CD14-positive monocyte (primary cell): ENCODE measurements around the gene HP1BP3. TPM values are rescaled to one million over a fixed set of nuclear protein-coding genes. Genes with fewer than 3 reads are reported as not detected.

Experiments
- DNase-seq, 3 donors: peaks; one replicate each; pipeline ENCODE4 v3.0.0-alpha.2; 2011 to 2022
- H2AFZ ChIP-seq: 2 replicates; pipeline ENCODE4 v1.6.0; 2012; ENCODE audit warnings: mild to moderate bottlenecking, low read depth, low read length, inconsistent platforms; ENCODE audit not compliant: insufficient read depth, poor library complexity, severe bottlenecking
- H3K27ac ChIP-seq, 2 donors: 1 replicate in 1 of 2; 2 replicates in 1 of 2; pipeline ENCODE4 v1.5.1; 2012 to 2013; ENCODE audit warnings: low read length in 2 of 2, control low read depth in 1 of 2, inconsistent platforms in 1 of 2, low read depth in 1 of 2, mild to moderate bottlenecking in 1 of 2
- H3K27me3 ChIP-seq, 2 donors: one replicate each; pipeline versions ENCODE4 v1.6.0 to v1.6.1; 2011 to 2013; ENCODE audit warnings: low read length in 2 of 2; ENCODE audit not compliant: control insufficient read depth in 2 of 2, insufficient read depth in 2 of 2
- H3K36me3 ChIP-seq, 2 donors: replicated peaks in 1 of 2; 1 replicate in 1 of 2; 2 replicates in 1 of 2; pipeline versions ENCODE4 v1.5.1 to v1.6.1; 2012 to 2013; ENCODE audit warnings: low read length in 2 of 2, control low read depth in 1 of 2, inconsistent platforms in 1 of 2, mild to moderate bottlenecking in 1 of 2; ENCODE audit not compliant: insufficient read depth in 2 of 2, control insufficient read depth in 1 of 2
- H3K4me1 ChIP-seq, 2 donors: 1 replicate in 1 of 2; 2 replicates in 1 of 2; pipeline versions ENCODE4 v1.5.1 to v1.6.1; 2012 to 2013; ENCODE audit warnings: low read length in 2 of 2, control low read depth in 1 of 2, inconsistent platforms in 1 of 2, mild to moderate bottlenecking in 1 of 2, moderate library complexity in 1 of 2; ENCODE audit not compliant: insufficient read depth in 2 of 2, control insufficient read depth in 1 of 2
- H3K4me2 ChIP-seq: replicated peaks from 2 replicates; pipeline ENCODE3; 2012; ENCODE audit warnings: low read length, moderate library complexity, mild to moderate bottlenecking; ENCODE audit not compliant: poor library complexity, severe bottlenecking; ENCODE audit errors: extremely low read depth
- H3K4me3 ChIP-seq, 3 experiments: fragments of 200-600 bp in 1 of 3; sonication (generic) in 1 of 3; replicated peaks in 1 of 3; 1 replicate in 2 of 3; 2 replicates in 1 of 3; pipeline ENCODE4 v1.5.1; 2011 to 2013; ENCODE audit warnings: low read length in 3 of 3, mild to moderate bottlenecking in 3 of 3, control low read depth in 2 of 3, low read depth in 2 of 3, inconsistent platforms in 1 of 3, moderate library complexity in 1 of 3
- H3K79me2 ChIP-seq: 2 replicates; pipeline ENCODE4 v1.6.0; 2012; ENCODE audit warnings: mild to moderate bottlenecking, control low read depth, inconsistent platforms, low read length, moderate library complexity; ENCODE audit not compliant: insufficient read depth
- H3K9ac ChIP-seq: 2 replicates; pipeline ENCODE4 v1.6.0; 2017; ENCODE audit warnings: low read length, mild to moderate bottlenecking; ENCODE audit not compliant: insufficient read depth, poor library complexity, severe bottlenecking
- H3K9me3 ChIP-seq, 2 donors: replicated peaks in 1 of 2; 1 replicate in 1 of 2; 2 replicates in 1 of 2; pipeline versions ENCODE4 v1.5.1 to v1.6.1; 2012 to 2013; ENCODE audit warnings: low read length in 2 of 2, control low read depth in 1 of 2; ENCODE audit not compliant: control insufficient read depth in 1 of 2, insufficient read depth in 1 of 2
- H4K20me1 ChIP-seq: 2 replicates; pipeline ENCODE4 v1.6.0; 2012; ENCODE audit warnings: mild to moderate bottlenecking, low read length, control low read depth, moderate library complexity; ENCODE audit not compliant: insufficient read depth
- H3K27ac Mint-ChIP-seq, 7 donors: one replicate each; pipeline ENCODE4 v1.8.0; 2020; ENCODE audit warnings: mild to moderate bottlenecking in 7 of 7, mixed read lengths in 7 of 7, moderate library complexity in 6 of 7, inconsistent platforms in 2 of 7
- H3K27me3 Mint-ChIP-seq, 3 donors: one replicate each; pipeline ENCODE4 v1.8.0; 2021 to 2022; ENCODE audit warnings: low read depth in 3 of 3, mild to moderate bottlenecking in 3 of 3, mixed read lengths in 3 of 3, moderate library complexity in 3 of 3, inconsistent platforms in 1 of 3
- H3K36me3 Mint-ChIP-seq, 2 donors: one replicate each; pipeline ENCODE4 v1.8.0; 2020; ENCODE audit warnings: mixed read lengths in 2 of 2, inconsistent platforms in 1 of 2, mild to moderate bottlenecking in 1 of 2
- H3K4me1 Mint-ChIP-seq: one replicate; pipeline ENCODE4 v1.8.0; 2020; ENCODE audit warnings: mild to moderate bottlenecking, mixed read lengths
- H3K4me3 Mint-ChIP-seq, 2 donors: one replicate each; pipeline ENCODE4 v1.8.0; 2020; ENCODE audit warnings: mild to moderate bottlenecking in 2 of 2, mixed read lengths in 2 of 2, moderate library complexity in 1 of 2
- H3K9me3 Mint-ChIP-seq, 7 donors: one replicate each; pipeline ENCODE4 v1.8.0; 2020 to 2022; ENCODE audit warnings: mixed read lengths in 7 of 7, mild to moderate bottlenecking in 6 of 7, moderate library complexity in 6 of 7, inconsistent platforms in 2 of 7
- WGBS: methylation state at CpG from one replicate; pipeline ENCODE4 v1.1.5; 2013; ENCODE audit warnings: missing lambda C conversion rate; ENCODE audit not compliant: insufficient coverage; 5-methylcytosine and 5-hydroxymethylcytosine counted together
- intact Hi-C, 2 donors: fragments of 100-400 bp; cut with micrococcal nuclease; formaldehyde crosslinking; loops; one replicate each; pipeline versions ENCODE4 v1.15.0 to v1.15.1; 2023
- polyA plus RNA-seq, 3 donors: library from polyadenylated mRNA; depleted of rRNA in 1 of 3; unstranded in 2 of 3; stranded (reverse) in 1 of 3; fragments of 300-500 nt in 2 of 3; fragments of >200 nt in 1 of 3; fragmentation: Illumina TruSeq in 2 of 3; gene quantifications; 1 replicate in 2 of 3; 2 replicates in 1 of 3; pipeline ENCODE4 v1.2.3, GENCODE V29; 2012 to 2021
- TF ChIP-seq, protein P1 (sequence below): fragments of 200-600 bp; IDR thresholded peaks from one replicate; pipeline ENCODE4 v1.8.0; 2022; ENCODE audit warnings: antibody characterized with exemption, mild to moderate bottlenecking

The HP1BP3 gene
- polyA plus RNA-seq, 3 donors = 121 to 137 (median 135) TPM

DNA sequence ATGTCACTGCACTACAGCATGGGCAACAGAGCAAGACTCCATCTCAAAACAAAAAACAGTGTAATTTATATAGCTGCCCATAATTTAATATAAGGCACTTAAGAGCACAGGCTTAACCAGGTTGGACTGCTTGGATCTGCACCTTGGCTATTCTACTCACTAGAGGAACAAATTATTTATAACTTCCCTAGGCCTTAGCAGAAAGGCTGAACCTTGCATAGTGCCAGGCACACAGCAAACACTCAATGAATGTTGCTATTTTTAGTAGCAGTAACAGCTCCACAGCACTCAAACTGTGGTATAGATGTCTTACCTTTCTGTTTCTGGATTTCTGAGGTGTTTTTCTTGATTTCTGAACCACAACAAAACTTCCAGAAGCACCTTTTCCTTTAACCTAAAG, 19.8 kb downstream of the HP1BP3 start:
- Histone ChIP-seq H3K9ac (no peak overlapping the region), H3K4me3 (no peak overlapping the region), H3K9me3 (no peaks in the 10 kb centered on the region), H2AFZ (no peak overlapping the region), H3K4me1 (no peaks in the 10 kb centered on the region), H3K4me2 (no peak overlapping the region), H3K36me3 (peaks cover 94 to 100% of the 10 kb centered on the region in 2 donors), H3K27me3 (no peaks in the 10 kb centered on the region), H3K79me2 (peaks cover 3% of the 10 kb centered on the region), H3K27ac (no peak overlapping the region), H4K20me1 (no peaks in the 10 kb centered on the region)
- no peaks in the 10 kb centered on the region for H3K9me3 Mint-ChIP-seq
- TF ChIP-seq, protein P1, sequence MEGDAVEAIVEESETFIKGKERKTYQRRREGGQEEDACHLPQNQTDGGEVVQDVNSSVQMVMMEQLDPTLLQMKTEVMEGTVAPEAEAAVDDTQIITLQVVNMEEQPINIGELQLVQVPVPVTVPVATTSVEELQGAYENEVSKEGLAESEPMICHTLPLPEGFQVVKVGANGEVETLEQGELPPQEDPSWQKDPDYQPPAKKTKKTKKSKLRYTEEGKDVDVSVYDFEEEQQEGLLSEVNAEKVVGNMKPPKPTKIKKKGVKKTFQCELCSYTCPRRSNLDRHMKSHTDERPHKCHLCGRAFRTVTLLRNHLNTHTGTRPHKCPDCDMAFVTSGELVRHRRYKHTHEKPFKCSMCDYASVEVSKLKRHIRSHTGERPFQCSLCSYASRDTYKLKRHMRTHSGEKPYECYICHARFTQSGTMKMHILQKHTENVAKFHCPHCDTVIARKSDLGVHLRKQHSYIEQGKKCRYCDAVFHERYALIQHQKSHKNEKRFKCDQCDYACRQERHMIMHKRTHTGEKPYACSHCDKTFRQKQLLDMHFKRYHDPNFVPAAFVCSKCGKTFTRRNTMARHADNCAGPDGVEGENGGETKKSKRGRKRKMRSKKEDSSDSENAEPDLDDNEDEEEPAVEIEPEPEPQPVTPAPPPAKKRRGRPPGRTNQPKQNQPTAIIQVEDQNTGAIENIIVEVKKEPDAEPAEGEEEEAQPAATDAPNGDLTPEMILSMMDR = no peak
- intact Hi-C loops = no loop called here
- no peaks in the 10 kb centered on the region for H3K4me1 Mint-ChIP-seq
- peaks cover 76 to 98% of the 10 kb centered on the region in 2 donors for H3K36me3 Mint-ChIP-seq
- no peaks in the 10 kb centered on the region for H3K27me3 Mint-ChIP-seq
- no peak overlapping the region for H3K4me3 Mint-ChIP-seq
- DNase-seq = no peak
- H3K27ac Mint-ChIP-seq = no peak overlapping the region

DNA sequence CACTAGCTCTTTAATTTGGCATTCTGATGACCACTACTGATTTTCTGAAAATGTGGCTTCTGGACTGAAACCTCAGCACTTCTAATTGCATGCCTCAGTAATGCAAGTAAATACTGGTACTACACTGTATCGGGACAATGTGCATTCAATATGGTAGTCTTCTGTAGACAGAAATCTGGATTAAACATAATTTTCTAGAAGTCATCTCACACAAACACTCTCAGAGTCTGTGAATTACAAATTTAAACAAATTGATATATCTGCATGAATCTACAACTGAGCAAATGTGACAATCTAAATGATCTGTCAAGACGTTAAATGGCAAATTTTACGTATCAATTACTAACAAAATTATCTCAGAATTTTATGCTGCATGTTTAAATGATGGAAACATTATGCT, 23.7 kb downstream of the HP1BP3 start:
- Mint-ChIP-seq H3K36me3 (peaks cover 78 to 99% of the 10 kb centered on the region in 2 donors), H3K27me3 (no peaks in the 10 kb centered on the region), H3K27ac (no peak overlapping the region), H3K4me3 (no peak overlapping the region), H3K4me1 (no peaks in the 10 kb centered on the region), H3K9me3 (no peaks in the 10 kb centered on the region)
- no peak for DNase-seq
- intact Hi-C loops = no loop called here
- Histone ChIP-seq H2AFZ (no peak overlapping the region), H3K9ac (no peak overlapping the region), H3K79me2 (no peaks in the 10 kb centered on the region), H3K4me1 (no peaks in the 10 kb centered on the region), H3K27ac (no peak overlapping the region), H3K27me3 (no peaks in the 10 kb centered on the region), H3K4me3 (no peak overlapping the region), H3K4me2 (no peak overlapping the region), H3K9me3 (no peaks in the 10 kb centered on the region), H3K36me3 (peaks cover 92 to 100% of the 10 kb centered on the region in 2 donors), H4K20me1 (no peaks in the 10 kb centered on the region)
- TF ChIP-seq, protein P1 = no peak
- WGBS = no CpG with 5 or more reads among the region's 3 CpGs
